ENCODE data around the gene ARVCF.
A peak's percentile ranks its signal among the peaks of the same experiment; 100 is the strongest.

The ARVCF gene

GRCh38 chr22:20031732-20032406 is 15.2 kb upstream of the ARVCF start:
- no peak for DNase-seq (ENCODE audit: low read depth, low spot score)

GRCh38 chr22:20029550-20030225 is 13.1 kb upstream of the ARVCF start:
- DNase-seq (ENCODE audit: low read depth, low spot score): no peak

GRCh38 chr22:20028855-20029549 is 12.4 kb upstream of the ARVCF start:
- no peak for DNase-seq (ENCODE audit: low read depth, low spot score)

GRCh38 chr22:20027966-20028854 is 11.6 kb upstream of the ARVCF start:
- no peak for DNase-seq (ENCODE audit: low read depth, low spot score)

- no peak for DNase-seq (ENCODE audit: low read depth, low spot score)
Observed at GRCh38 chr22:20026996-20027601, 10.5 kb upstream of the ARVCF start.

GRCh38 chr22:20026204-20026908 is 9.7 kb upstream of the ARVCF start:
- no peak for DNase-seq (ENCODE audit: low read depth, low spot score)

- DNase-seq (ENCODE audit: low read depth, low spot score): no peak
Observed at GRCh38 chr22:20025401-20026203, 9.0 kb upstream of the ARVCF start.

GRCh38 chr22:20024650-20025397 is 8.2 kb upstream of the ARVCF start:
- no peak for DNase-seq (ENCODE audit: low read depth, low spot score)

GRCh38 chr22:20024225-20024624 is 7.6 kb upstream of the ARVCF start:
- DNase-seq (ENCODE audit: low read depth, low spot score): no peak

- DNase-seq (ENCODE audit: low read depth, low spot score): no peak
Observed at GRCh38 chr22:20022978-20023613, 6.5 kb upstream of the ARVCF start.

- no peak for DNase-seq (ENCODE audit: low read depth, low spot score)
Observed at GRCh38 chr22:20022231-20022977, 5.8 kb upstream of the ARVCF start.

GRCh38 chr22:20021196-20022181 is 4.9 kb upstream of the ARVCF start:
- DNase-seq (ENCODE audit: low read depth, low spot score): no peak

- peak; percentile 80 for DNase-seq (ENCODE audit: low read depth, low spot score)
Observed at GRCh38 chr22:20020533-20021195, 4.0 kb upstream of the ARVCF start, which contains the start of gene TANGO2. TSS of gene TANGO2 (plus strand) at chr22:20021110. CDS start at chr22:20036799, 15,689 bp downstream.

- no peak for DNase-seq (ENCODE audit: low read depth, low spot score)
Observed at GRCh38 chr22:20019661-20020532, 3.3 kb upstream of the ARVCF start.

GRCh38 chr22:20018001-20018400 is 1.4 kb upstream of the ARVCF start:
- DNase-seq (ENCODE audit: low read depth, low spot score): no peak

Measured in activated CD4-positive, CD25-positive, alpha-beta regulatory T cell treated with anti-CD3 and anti-CD28 coated beads, Interleukin-2, amount 50 U/mL, for 16 hours (primary cell).